Activated naive CD4-positive, alpha-beta T cell treated with anti-CD3 and anti-CD28 coated beads, Interleukin-2, amount 10 ng/mL, durations not matched to agents 5 hours and 36 hours (primary cell): Measurements from ENCODE around the gene PRDX4. TPM values are rescaled to one million over a fixed set of nuclear protein-coding genes. Genes with fewer than 3 reads are reported as not detected.

Source experiments
- total RNA-seq, 2 experiments: library from RNA; stranded (reverse); gene quantifications; one replicate each; pipeline ENCODE4 v1.2.3, GENCODE V29; 2021

The PRDX4 gene
- total RNA-seq = 10 to 100 TPM; 27.7 to 28.2 TPM

DNA sequence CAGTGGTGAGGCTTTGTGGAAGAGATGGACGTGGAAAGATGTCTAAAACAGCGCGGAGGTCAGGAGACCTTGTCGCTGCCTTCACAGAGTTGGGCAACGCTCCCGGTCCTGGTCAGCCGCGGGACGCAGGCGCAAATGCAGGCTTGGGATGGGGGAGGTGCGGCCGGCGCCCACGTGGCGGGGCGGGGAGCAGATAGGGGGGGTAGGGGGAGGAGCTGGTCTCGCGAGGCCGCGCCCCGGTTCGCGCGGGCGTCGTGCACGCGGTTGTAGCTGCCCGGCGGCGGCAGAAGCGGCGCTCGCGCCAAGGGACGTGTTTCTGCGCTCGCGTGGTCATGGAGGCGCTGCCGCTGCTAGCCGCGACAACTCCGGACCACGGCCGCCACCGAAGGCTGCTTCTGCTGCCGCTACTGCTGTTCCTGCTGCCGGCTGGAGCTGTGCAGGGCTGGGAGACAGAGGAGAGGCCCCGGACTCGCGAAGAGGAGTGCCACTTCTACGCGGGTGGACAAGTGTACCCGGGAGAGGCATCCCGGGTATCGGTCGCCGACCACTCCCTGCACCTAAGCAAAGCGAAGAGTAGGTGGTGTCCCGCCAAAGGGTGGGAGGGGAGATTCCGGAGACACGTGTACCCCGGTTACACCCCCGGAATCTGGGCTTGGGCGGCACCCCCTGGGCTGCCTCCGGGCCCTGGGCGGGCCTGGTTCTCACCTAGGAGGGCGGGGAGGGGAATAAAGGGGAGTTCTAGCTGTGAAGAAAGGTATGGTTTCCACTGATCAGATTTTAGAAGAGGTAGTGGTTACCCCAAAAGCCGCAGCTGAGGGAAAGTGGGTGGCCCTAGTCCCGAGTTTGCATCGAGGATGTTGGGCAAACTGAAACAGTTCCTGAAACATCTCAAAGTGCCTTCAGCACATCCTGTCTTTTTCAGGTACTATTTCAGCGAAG is at the start of gene PRDX4:
PRDX4 (plus strand) TSS at position 255 of the 939 bp plus-strand sequence; CDS start at position 333, 78 bp downstream.

Other genes with a start within 250 kb of the PRDX4 start
- 10 to 100 TPM; 22.4 to 23.2 TPM for gene ACOT9, start 75.8 kb downstream of the PRDX4 start, total RNA-seq
- gene SAT1, start 115.7 kb downstream of the PRDX4 start, total RNA-seq = 10 to 100 TPM; 80.7 to 84.3 TPM
- 10 to 100 TPM; 17.0 to 18.3 TPM for gene APOO, start 240.4 kb downstream of the PRDX4 start, total RNA-seq
- gene CXorf58, start 240.5 kb downstream of the PRDX4 start, total RNA-seq = not detected